ENCODE data around the gene NRG2.

NRG2 gene

DNA sequence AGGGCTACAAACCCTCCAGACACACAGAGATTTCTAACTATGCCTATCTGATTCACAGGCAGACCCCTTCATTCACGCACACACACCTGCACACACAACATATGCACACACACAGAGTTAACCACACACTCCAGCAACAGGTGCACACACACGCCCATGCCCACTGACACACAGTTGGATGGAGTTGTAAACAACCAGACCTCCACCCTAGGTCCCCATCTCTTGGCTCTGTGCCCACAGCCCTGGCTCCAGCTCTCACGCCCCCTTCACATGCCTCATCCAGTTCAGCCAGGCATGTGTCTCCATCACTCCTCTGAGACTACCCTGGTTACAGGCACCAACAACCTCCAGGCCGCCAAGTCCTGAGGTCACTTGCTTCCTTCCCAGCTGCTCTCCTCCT is 186.4 kb downstream of the NRG2 start:
- TF ChIP-seq, protein P1, sequence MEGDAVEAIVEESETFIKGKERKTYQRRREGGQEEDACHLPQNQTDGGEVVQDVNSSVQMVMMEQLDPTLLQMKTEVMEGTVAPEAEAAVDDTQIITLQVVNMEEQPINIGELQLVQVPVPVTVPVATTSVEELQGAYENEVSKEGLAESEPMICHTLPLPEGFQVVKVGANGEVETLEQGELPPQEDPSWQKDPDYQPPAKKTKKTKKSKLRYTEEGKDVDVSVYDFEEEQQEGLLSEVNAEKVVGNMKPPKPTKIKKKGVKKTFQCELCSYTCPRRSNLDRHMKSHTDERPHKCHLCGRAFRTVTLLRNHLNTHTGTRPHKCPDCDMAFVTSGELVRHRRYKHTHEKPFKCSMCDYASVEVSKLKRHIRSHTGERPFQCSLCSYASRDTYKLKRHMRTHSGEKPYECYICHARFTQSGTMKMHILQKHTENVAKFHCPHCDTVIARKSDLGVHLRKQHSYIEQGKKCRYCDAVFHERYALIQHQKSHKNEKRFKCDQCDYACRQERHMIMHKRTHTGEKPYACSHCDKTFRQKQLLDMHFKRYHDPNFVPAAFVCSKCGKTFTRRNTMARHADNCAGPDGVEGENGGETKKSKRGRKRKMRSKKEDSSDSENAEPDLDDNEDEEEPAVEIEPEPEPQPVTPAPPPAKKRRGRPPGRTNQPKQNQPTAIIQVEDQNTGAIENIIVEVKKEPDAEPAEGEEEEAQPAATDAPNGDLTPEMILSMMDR (IDR thresholded peaks at IDR 0.05; ENCODE audit: low read depth, low read length): no peak
- no peak overlapping the region for H3K4me3 ChIP-seq (ENCODE audit: low read depth, low read length)

GRCh38 chr5:139855946-139856540 is 187.1 kb downstream of the NRG2 start:
- TF ChIP-seq, protein P1 (IDR thresholded peaks at IDR 0.05; ENCODE audit: low read depth, low read length): no peak
- H3K4me3 ChIP-seq (ENCODE audit: low read depth, low read length): no peak overlapping the region

DNA sequence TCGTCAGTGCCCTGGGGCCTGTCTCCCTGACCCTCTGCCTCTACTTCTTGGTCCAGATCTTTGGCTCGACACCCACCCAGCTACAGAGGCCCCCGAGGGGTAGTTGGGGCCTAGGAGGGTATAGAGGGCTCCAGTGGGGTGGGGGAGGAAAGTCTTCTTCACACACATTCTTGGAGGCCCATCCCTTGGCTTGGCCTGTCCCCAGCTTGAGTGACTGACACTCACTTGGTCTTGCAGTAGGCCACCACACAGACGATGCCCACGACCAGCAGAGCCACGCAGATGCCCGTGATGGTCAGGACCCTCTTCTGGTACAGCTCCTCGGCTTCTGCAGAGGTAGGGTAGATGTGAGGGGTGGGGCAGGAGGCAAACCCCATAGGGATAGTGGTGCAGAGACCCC is 187.6 kb downstream of the NRG2 start:
- TF ChIP-seq, protein P1 (IDR thresholded peaks at IDR 0.05; ENCODE audit: low read depth, low read length): no peak
- H3K4me3 ChIP-seq (ENCODE audit: low read depth, low read length): no peak overlapping the region

DNA sequence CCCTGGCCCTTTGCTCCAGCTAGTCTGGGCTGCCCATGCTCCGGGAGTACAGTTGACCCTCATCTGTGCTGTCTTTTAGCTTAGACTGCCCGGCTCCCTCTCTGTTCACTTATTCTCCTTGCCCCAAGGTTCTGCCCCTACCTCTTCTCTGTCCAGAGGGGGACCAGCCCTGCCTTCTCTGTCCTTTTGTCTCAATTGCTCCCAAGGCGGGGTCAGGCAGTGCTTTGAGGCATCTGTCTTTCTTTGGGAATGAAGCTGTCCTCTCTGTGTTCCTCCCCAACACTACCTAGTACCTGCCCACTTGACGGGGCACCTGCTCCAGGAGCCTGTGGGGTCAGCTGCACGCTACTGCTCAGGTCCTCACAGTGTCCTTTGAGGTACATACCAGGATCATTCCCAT is 188.1 kb downstream of the NRG2 start:
- H3K4me3 ChIP-seq (ENCODE audit: low read depth, low read length): no peak overlapping the region
- TF ChIP-seq, protein P1 (IDR thresholded peaks at IDR 0.05; ENCODE audit: low read depth, low read length): no peak

DNA sequence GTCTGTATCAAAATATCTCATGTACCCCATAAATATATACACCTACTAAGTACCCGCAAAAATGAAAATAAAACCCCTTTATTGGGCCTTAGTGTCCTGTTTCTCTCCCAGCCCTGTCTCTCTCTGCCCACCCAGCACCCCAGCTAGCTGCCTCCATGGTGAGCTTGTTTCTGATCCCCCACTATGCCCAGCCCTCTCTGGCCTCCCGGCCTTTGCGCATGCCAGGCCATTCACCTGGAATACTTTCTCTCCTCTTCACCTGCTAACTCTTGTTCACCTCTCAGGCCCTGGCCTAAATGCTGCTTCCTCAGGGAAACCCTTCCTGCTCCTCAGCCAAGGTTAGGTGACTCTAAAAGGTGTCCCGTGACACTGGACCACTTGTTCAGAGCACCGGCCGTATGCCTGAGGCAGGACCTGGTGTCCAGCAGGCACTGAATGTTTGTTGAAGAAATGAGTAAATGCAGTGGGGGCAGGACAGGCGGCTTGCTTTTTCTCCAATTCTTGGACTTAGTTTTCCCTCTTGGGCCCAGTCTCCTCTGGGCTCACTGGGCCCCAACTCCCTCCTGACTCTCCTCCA is 189.0 kb downstream of the NRG2 start:
- H3K4me3 ChIP-seq (ENCODE audit: low read depth, low read length): no peak overlapping the region
- TF ChIP-seq, protein P1 (IDR thresholded peaks at IDR 0.05; ENCODE audit: low read depth, low read length): no peak

- TF ChIP-seq, protein P1 (IDR thresholded peaks at IDR 0.05; ENCODE audit: low read depth, low read length): no peak
- no peak overlapping the region for H3K4me3 ChIP-seq (ENCODE audit: low read depth, low read length)
Observed at GRCh38 chr5:139852696-139853095, 190.4 kb downstream of the NRG2 start.

DNA sequence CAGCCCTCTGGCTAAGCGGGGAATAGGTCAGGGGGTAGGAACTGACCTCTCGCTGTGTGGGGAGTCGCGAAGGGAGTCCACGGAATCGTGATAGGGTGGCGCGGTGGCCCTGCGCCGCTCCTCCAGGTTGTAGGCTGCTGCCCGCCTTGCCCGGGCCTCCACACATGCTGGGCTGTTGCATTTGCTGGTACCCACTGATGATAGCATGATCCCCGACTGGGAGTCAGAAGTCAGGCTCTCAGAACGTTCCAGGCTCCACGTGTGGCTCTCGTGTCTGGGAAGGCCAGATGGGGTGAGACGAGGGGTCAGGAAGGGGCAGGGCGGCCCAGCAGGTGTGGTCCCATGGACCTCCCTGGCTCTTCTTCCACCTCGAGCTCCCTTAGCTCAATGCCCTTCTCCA is 191.5 kb downstream of the NRG2 start:
- TF ChIP-seq, protein P1 (IDR thresholded peaks at IDR 0.05; ENCODE audit: low read depth, low read length): no peak

More for the DNA sequence above, 191.5 kb downstream of the NRG2 start:
- H3K4me3 ChIP-seq (ENCODE audit: low read depth, low read length): no peak overlapping the region
